Measurements from ENCODE around the gene DBNDD2.

DNA sequence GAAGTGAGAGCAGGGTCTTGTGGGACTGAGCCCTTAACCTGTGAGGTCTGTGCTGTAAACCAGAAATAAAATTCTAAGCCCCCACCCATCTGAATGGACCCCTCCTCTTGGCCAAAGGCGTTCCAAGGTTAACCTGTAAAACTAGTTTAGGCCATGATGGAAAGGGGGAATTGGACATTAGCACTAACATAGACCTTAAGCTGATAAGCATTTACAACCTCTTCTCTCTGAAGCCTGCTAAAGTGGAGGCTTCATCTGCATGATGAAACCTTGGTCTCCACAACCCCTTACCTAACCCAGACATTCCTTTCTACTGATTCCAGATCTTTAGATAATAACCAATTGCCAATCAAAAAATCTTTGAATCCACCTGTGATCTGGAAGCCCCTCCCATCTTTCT lies 33.7 kb downstream of the DBNDD2 start:
- TF ChIP-seq, protein P1, sequence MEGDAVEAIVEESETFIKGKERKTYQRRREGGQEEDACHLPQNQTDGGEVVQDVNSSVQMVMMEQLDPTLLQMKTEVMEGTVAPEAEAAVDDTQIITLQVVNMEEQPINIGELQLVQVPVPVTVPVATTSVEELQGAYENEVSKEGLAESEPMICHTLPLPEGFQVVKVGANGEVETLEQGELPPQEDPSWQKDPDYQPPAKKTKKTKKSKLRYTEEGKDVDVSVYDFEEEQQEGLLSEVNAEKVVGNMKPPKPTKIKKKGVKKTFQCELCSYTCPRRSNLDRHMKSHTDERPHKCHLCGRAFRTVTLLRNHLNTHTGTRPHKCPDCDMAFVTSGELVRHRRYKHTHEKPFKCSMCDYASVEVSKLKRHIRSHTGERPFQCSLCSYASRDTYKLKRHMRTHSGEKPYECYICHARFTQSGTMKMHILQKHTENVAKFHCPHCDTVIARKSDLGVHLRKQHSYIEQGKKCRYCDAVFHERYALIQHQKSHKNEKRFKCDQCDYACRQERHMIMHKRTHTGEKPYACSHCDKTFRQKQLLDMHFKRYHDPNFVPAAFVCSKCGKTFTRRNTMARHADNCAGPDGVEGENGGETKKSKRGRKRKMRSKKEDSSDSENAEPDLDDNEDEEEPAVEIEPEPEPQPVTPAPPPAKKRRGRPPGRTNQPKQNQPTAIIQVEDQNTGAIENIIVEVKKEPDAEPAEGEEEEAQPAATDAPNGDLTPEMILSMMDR (conservative IDR thresholded peaks at IDR 0.05; ENCODE audit: low read depth in 2 of 2) = no peak
- TF ChIP-seq EZH2phosphoT487 (IDR thresholded peaks at IDR 0.05; ENCODE audit: unreplicated experiment) = no peak
- TF ChIP-seq CREB1 (CRISPR knock-in tag; IDR thresholded peaks at IDR 0.05; ENCODE audit: low read depth) = no peak
- TF ChIP-seq, protein P2, sequence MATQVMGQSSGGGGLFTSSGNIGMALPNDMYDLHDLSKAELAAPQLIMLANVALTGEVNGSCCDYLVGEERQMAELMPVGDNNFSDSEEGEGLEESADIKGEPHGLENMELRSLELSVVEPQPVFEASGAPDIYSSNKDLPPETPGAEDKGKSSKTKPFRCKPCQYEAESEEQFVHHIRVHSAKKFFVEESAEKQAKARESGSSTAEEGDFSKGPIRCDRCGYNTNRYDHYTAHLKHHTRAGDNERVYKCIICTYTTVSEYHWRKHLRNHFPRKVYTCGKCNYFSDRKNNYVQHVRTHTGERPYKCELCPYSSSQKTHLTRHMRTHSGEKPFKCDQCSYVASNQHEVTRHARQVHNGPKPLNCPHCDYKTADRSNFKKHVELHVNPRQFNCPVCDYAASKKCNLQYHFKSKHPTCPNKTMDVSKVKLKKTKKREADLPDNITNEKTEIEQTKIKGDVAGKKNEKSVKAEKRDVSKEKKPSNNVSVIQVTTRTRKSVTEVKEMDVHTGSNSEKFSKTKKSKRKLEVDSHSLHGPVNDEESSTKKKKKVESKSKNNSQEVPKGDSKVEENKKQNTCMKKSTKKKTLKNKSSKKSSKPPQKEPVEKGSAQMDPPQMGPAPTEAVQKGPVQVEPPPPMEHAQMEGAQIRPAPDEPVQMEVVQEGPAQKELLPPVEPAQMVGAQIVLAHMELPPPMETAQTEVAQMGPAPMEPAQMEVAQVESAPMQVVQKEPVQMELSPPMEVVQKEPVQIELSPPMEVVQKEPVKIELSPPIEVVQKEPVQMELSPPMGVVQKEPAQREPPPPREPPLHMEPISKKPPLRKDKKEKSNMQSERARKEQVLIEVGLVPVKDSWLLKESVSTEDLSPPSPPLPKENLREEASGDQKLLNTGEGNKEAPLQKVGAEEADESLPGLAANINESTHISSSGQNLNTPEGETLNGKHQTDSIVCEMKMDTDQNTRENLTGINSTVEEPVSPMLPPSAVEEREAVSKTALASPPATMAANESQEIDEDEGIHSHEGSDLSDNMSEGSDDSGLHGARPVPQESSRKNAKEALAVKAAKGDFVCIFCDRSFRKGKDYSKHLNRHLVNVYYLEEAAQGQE (IDR thresholded peaks at IDR 0.05; ENCODE audit: unreplicated experiment) = no peak
- no peak for TF ChIP-seq EZH2 (IDR thresholded peaks at IDR 0.05; ENCODE audit: low read depth, unreplicated experiment)
- no peak for TF ChIP-seq POLR2AphosphoS5 (IDR thresholded peaks at IDR 0.05; ENCODE audit: low read depth)
- no peak for TF ChIP-seq ZNF114 (CRISPR knock-in tag; IDR thresholded peaks at IDR 0.05)
- no peak for TF ChIP-seq STAT1 (IDR thresholded peaks at IDR 0.05; ENCODE audit: unreplicated experiment)
- no peak for TF ChIP-seq ZNF331 (CRISPR knock-in tag; IDR thresholded peaks at IDR 0.05; ENCODE audit: low read depth)
- TF ChIP-seq, protein P3, sequence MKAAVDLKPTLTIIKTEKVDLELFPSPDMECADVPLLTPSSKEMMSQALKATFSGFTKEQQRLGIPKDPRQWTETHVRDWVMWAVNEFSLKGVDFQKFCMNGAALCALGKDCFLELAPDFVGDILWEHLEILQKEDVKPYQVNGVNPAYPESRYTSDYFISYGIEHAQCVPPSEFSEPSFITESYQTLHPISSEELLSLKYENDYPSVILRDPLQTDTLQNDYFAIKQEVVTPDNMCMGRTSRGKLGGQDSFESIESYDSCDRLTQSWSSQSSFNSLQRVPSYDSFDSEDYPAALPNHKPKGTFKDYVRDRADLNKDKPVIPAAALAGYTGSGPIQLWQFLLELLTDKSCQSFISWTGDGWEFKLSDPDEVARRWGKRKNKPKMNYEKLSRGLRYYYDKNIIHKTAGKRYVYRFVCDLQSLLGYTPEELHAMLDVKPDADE (IDR thresholded peaks at IDR 0.05) = no peak

Data from GM23338 (cell line).